HG03432 (cell line): ENCODE measurements around the gene CHFR.
A peak's percentile ranks its signal among the peaks of the same experiment; 100 is the strongest.
"Not testable (repeated sequence)": the region's sequence is repeated elsewhere in the genome, so short reads cannot be mapped to it uniquely, and the experiment has no call there.

Source experiments
- ATAC-seq: cut with Tn5 transposase; IDR thresholded peaks from one replicate; pipeline ENCODE4 v1.9.1; 2021; ENCODE audit warnings: mild to moderate bottlenecking, moderate library complexity; ENCODE audit not compliant: unreplicated experiment

CHFR gene

DNA sequence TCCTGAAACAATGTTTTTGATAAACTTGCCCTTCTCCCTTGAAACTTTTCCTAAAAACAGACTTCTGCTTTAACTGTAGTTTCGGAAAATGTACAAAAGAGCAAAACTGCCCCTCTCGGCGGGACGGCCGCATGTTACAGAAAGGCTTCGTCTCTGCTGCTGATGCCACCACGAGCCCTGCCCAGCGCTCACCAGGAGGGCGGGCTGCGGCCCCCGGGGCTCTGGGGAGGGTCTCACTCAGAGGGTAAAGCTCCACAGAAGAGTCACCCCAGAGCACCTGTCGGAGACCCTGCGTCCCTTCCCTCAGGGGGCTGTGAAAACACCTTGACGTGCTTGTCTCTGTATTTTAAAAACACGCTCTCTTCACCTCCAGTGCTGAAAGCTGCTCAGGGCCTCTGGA is 46.3 kb downstream of the CHFR start:
- ATAC-seq = no peak

GRCh38 chr12:132840536-132840935 is 46.9 kb downstream of the CHFR start:
- no peak for ATAC-seq

DNA sequence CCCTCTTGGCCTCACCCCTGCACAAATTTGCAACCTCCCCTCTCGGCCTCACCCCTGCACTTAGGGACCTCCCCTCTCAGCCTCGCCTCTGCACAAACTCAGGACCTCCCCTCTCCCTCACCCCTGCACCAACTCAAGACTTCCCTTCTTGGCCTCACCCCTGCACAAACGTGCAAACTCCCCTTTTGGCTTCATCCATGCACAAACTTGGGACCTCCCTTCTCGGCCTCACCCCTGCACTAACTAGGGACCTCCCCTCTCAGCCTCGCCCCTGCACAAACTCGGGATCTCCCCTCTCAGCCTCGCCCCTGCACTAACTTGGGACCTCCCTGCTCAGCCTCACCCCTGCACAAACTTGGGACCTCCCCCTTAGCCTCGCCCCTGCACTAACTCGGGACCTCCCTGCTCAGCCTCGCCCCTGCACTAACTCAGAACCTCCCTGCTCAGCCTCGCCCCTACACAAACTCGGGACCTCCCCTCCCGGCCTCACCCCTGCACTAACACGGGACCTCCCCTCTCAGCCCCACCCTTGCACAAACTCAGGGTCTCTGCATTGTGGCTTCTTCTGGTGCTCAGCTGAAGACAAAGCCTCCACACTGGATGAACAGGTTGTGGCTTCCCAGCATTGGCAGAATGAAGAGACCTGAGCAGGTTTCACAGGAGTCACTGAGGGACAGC is 47.7 kb downstream of the CHFR start:
- ATAC-seq = no peak

- ATAC-seq = no peak
Measured at GRCh38 chr12:132838410-132839080, 48.9 kb downstream of the CHFR start.

DNA sequence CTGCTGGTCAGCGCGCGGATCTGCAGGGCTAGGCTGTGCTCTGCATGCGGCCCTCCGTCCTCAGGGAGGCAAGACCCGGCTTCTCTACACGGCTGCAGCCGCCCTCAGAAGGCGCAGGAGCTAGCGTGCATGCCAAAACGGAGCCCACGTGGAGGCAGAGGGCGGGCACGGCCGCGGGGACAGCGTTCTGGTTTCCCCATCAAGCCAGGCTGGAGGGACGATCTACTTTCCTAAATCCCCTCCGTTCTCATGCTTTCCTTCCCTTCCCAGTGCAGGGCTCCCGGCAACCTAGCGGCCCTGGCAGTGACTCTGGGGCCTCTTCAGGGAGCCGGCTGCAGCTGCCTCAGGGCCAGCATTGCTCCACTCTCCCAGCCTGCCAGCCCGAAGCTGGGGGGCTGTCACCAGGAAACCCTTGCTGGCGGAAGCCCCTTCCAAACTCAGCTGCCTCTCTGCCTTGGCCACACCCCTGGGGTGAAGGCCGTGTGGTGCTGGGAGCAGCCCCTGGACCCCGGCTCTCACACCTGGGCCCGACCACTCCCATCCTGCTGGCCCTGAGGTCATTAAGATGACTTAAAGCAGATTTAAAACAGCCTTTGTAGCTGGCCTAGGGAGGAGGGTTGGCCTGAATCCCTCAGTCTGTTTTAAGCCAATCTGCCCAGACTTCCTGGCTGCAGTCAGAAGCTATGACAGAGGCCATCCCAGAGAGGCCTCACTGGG is 49.6 kb downstream of the CHFR start:
- ATAC-seq = no peak

DNA sequence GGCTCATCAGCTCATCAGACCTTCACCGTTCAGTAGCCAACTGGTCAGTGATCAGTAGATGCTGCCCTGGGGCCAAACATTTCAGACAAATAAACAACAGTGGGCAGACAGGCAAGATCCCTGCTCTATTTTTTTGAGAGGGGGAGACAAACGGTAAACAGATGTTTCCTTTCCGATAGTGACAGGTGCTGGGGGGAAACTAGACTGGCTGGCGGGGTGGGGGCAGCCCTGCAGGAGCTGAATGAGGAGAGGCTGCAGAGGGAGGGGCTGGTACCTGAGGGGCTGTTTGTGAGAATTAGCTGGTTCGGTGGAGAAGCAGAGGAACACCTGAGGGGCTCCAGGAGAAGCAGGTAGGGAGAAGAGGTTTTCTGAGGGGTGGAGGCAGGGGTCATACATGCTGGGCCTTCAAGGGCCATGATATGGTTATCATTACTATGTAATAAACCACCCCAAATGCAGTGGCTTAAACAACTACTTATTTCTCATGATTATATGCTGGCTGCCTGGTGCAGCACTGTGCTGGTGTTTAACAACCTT is 50.5 kb downstream of the CHFR start:
- no peak for ATAC-seq

DNA sequence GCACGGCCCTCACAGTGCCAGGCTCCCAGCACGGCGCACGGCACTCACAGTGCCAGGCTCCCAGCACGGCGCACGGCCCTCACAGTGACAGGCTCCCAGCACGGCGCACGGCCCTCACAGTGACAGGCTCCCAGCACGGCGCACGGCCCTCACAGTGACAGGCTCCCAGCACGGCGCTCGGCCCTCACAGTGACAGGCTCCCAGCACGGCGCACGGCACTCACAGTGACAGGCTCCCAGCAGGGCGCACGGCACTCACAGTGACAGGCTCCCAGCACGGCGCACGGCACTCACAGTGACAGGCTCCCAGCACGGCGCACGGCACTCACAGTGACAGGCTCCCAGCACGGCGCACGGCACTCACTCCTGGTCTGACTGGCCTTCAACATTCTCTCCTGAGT is 51.2 kb downstream of the CHFR start:
- not testable (repeated sequence) for ATAC-seq

DNA sequence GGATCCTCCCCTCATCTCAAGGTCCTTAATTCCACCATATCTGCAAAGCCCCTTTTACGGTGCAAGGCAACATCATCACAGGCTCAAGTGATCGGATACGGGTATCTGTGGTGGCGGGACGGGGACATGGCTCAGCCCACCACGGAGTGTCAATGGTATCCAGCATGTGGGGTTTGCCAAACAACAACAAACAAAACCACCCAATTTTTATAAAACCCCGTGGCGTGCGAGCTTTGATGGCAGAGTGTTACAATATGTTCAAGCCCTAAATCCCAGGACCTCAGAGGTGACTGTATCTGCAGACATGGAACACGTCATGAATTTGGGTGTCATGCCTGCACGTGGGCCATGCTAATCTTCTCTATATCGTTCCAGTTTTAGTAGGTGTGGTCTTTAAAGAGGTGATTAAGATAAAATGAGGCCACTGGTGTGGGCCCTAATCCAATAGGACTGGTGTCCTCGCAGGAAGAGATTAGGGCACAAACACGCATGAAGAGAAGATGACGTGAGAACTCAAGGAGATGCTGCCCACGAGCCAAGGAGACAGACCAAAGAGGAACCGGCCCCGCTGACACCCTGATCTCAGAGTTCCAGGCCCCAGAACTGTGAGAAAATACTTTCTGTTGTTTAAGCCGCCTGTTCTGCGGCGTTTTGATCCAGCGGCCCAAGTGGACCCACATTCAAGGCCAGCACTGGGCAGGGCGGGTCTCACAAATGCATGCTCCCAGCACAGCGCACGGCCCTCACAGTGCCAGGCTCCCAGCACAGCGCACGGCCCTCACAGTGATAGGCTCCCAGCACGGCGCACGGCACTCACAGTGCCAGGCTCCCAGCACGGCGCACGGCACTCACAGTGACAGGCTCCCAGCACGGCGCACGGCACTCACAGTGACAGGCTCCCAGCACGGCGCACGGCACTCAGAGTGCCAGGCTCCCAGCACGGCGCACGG is 52.1 kb downstream of the CHFR start:
- no peak for ATAC-seq

DNA sequence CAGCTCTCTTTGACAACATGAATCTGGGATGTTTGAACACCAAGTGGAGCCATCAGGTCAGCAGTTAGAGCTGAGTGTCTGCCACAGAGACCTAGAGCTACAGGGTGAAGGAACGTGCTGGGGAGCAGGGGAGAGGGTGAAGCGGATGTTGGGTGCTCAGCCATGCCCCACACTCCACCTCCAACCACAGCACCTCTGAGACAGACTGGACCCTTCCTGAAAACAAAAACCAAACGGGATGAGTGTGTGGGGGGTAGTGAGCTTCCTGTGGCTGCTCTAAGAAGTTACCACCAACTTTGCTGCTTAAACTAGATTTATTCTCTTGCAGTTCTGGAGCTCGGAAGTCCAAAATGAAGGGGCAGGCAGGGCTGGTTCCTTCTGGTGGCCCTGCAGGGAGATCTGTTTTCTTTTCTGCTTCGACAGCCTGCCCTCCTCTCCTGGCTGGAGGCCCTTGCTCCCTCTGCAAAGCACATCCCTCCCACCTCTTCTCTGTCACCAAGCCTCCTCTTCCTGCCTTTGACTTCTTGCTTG is 53.2 kb downstream of the CHFR start:
- ATAC-seq = no peak

- no peak for ATAC-seq
Measured at GRCh38 chr12:132833341-132833740, 54.1 kb downstream of the CHFR start.

- ATAC-seq = no peak
Measured at GRCh38 chr12:132831771-132832170, 55.6 kb downstream of the CHFR start.

GRCh38 chr12:132828706-132829534 is 58.5 kb downstream of the CHFR start, which contains the start of gene GOLGA3:
GOLGA3 (minus strand) TSS chr12:132828869; CDS start chr12:132822128, 6,741 bp downstream.
- peak; percentile 88 for ATAC-seq

- peak; percentile 31 for ATAC-seq
Measured at GRCh38 chr12:132827763-132828703, 59.4 kb downstream of the CHFR start.

GRCh38 chr12:132825861-132826260 is 61.5 kb downstream of the CHFR start:
- ATAC-seq = no peak

GRCh38 chr12:132825089-132825488 is 62.3 kb downstream of the CHFR start:
- no peak for ATAC-seq

GRCh38 chr12:132824053-132824452 is 63.4 kb downstream of the CHFR start:
- no peak for ATAC-seq

GRCh38 chr12:132818562-132818961 is 68.8 kb downstream of the CHFR start:
- no peak for ATAC-seq

GRCh38 chr12:132814232-132814631 is 73.2 kb downstream of the CHFR start:
- ATAC-seq = no peak
